NCI-H748 (cell line): ENCODE results near the gene ERGIC1.
A peak's percentile ranks its signal among the peaks of the same experiment; 100 is the strongest.
"Not testable (repeated sequence)": the region's sequence is repeated elsewhere in the genome, so short reads cannot be mapped to it uniquely, and the experiment has no call there.

Experiments used
- DNase-seq: peaks from one replicate; lab custom pipeline; 2025; ENCODE audit not compliant: unreplicated experiment; lab: John Stamatoyannopoulos, UW

ERGIC1 gene, protein sequence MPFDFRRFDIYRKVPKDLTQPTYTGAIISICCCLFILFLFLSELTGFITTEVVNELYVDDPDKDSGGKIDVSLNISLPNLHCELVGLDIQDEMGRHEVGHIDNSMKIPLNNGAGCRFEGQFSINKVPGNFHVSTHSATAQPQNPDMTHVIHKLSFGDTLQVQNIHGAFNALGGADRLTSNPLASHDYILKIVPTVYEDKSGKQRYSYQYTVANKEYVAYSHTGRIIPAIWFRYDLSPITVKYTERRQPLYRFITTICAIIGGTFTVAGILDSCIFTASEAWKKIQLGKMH

DNA sequence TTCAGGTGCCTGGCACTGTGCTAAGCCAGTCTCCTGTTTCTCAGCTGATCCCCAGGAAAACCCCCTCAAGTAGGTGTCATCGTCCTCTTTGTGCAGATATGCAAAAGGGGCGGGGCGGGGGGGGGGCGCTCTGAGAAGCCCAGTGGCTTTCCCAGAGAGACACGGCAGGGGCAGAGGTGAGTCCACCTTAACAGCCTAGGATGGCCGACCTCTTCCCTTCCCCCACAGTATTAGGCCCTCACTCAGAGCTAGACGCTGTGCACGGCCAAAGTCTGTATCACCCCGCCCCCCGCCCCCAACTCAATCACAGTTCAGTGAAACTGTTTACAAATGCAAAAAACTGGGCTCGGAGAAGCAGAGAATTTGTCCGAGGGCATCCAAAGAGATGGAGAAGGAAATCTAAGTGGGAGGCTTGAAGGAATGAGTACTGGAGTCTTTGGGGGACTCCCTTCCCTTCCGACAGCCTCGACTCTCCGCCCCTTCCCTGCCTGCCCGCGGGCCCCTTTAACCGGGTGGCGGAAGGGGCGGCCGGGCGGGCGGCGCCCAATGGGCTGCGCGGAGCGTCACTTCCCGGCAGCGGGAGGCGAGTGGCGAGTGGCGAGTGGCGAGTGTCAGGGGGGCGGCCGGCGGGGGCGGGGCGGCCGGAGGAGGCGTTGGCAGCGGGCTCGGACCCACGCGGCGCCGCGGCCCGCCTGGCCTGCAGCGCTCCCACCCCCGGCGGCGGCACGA lies at the start of gene ERGIC1:
ERGIC1 (plus strand) TSS at position 566 of the 729 bp plus-strand sequence; CDS start at position 729, 163 bp downstream.
- DNase-seq: peak; percentile 88

DNA sequence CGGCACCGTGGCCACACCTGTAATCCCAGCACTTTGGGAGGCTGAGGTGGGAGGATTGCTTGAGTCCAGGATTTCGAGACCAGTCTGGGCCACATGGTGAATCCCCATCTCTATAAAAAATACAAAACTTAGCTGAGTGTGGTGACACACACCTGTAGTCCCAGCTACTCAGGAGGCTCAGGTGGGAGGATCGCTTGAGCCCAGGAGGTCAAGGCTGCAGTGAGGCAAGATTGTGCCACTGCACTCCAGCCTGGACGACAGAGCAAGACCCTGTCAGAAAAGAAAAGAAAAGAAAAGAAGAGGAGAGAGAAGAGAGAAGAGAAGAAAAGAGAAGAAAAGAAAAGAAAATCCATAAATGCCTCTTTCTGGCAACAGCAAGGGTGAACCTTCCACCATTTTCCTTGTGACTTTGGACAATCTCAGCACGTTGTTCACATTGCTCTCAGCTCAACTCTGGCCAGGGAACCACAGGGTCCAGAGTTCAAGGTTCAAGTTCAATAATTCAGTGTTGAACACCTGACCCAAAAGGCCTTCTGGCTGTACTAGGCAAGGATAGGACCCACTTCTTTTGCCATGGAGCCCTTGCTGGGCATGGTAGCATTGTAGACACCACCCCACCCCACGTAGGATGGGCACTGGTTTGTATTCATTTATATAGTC lies 48.5 kb upstream of the ERGIC1 start:
- DNase-seq: no peak

DNA sequence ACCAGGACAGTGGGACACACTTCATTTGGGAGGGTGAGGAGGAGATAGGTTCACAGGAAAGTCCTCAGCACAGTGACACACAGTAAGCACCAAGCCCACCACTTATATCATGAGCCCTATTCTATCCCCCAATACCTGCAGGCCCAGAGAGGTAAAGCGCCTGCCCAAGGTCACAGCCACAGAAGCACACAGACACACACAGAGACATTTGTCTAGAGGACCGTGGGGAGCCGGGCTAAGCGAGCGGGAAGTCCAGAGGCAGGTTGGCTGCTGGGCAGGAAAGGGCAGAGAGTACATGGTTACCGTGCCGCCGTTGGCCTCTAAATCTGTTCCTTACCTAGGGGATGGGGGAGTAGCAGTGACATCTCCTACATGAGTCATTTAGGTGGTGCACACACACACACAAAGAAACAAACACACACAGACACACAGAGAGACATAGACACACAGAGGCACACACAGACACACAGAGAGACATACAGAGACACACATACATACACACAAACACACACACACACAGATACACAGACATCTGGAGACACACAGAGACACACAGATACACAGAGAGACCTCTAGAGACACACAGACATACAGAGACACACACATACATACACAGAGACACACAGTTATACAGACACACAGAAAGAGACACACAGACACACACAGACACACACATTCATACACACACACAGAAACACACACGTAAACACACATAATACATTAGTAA lies 47.2 kb upstream of the ERGIC1 start:
- no peak for DNase-seq

DNA sequence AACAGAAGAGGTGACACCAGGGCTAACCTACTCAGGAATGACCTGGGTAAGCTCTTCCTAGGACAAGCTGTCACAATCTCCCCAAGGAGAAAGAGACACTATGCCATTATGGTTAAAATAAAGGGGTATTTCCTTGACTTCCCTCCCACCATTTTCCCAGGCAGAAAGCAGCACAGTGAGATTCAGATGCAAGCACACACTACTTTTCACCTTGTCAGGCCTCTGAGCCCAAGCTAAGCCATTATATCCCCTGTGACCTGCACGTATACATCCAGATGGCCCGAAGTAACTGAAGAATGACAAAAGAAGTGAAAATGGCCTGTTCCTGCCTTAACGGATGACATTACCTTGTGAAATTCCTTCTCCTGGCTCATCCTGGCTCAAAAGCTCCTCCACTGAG lies 46.5 kb upstream of the ERGIC1 start:
- not testable (repeated sequence) for DNase-seq

DNA sequence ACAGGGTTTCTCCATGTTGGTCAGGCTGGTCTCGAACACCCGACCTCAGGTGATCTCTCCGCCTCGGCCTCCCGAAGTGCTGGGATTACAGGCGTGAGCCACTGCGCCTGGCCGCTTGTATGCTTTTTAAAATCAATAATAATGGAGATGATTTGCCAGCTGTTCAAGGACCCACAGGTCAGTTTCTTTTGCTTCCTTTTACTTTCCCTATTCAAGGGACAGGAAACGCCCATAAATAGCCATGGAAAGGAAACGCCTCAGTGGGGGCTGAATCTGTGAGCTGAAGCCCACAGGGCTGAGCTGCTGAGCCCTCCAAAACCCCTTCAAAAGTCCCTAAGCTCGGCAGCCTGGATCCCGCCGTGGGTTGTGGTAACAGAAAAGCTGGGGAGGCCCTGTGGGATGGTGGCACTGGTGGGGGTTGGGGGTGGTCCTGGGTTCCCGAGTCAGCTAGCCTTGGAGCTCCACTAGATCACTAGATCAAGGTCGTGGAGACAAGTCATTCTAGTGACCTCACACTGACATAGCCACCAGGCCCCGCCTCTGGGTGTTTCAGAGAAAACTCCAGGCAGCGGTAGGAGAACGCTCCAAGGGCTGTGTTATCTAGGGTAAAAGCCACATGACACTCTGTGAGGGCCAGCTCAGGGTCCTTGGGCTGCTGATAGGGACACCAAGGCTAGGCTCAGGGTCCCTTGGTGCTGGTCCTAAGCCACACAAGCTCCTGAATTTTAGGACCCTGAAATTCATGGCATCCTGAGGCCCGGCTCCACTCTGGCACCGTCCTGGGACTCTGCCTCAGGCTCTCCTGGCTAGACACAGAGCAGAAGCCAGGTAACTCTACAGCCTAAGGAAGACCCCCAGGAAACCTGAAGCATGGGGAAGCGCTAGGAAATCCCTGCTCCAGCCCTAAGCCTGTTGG lies 45.0 kb upstream of the ERGIC1 start:
- no peak for DNase-seq

DNA sequence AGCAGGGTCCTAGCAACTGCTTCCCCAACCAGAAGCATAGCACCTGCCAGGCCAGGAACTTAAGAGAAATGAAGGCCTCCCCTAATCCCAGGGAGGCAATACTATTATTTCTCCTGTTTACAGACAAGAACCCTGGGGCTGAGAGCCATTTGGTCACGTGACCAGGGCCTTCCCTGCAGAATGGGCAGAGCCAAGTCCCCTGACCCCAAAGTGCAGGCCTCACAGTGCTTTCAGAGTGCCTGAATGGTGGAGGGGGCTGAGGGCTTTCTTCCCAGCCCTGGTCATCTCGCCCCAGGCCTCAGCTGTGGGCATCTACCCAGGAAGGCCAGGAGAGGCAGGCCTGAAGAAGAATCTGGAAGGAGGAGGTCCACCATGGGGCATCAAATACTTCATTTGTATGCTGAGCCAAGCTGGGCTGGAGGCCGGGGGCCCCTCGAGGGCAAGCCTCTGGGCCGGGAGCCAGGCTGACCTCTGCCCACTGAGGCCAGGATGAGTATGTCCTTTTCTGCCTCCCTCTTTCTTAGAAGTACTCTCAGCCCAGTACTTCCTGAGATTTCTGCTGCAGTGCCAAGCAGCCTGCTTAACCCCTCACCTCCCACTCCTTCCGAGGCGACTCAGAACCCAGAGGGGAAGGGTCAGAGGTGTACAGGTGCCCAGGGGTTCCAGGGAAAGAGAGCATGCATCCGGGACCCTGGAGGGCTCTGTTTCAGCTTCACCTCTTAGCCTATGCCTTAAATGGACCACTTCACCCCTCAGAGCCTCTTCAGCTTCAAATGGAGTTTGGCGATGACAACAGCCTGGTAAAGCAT lies 44.2 kb upstream of the ERGIC1 start:
- DNase-seq: no peak

DNA sequence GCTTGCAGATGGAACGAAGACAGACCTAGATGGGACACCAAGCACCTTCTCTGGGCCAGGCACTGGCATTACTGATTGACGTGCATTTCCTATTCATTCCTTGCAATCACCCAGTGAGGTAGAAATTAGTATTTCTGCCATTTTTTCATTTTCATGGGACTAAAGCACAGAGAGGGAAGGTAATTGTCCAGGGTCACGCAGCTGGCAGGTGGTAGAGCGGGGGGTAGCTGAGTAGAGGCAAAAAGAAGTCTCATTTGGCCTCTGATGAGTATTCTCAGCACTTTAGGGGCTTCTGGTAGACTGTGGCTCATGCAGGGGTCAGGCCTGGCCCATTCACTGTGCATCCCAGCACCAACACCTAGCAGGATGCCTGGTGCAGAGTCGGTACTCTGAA lies 43.6 kb upstream of the ERGIC1 start:
- no peak for DNase-seq

DNA sequence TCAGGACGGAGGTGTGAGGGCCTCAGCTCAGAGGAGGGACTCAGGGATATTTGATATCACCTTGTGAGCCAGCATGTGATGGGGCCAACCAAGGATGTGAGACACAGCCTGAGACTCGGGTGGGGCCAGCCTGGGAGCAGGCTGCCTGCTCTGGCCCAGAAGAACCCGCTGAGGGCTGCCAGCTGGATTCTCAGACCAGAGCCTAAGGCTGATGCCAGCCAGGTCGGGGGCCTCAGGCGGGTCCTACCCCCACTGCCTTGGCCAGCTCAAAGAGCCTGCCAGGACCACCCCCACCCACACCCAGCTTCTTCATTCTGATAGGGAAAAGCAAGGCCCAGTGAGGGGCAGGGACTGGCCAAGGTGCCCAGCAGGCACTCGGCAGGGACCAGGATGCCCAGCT lies 42.8 kb upstream of the ERGIC1 start:
- DNase-seq: no peak

DNA sequence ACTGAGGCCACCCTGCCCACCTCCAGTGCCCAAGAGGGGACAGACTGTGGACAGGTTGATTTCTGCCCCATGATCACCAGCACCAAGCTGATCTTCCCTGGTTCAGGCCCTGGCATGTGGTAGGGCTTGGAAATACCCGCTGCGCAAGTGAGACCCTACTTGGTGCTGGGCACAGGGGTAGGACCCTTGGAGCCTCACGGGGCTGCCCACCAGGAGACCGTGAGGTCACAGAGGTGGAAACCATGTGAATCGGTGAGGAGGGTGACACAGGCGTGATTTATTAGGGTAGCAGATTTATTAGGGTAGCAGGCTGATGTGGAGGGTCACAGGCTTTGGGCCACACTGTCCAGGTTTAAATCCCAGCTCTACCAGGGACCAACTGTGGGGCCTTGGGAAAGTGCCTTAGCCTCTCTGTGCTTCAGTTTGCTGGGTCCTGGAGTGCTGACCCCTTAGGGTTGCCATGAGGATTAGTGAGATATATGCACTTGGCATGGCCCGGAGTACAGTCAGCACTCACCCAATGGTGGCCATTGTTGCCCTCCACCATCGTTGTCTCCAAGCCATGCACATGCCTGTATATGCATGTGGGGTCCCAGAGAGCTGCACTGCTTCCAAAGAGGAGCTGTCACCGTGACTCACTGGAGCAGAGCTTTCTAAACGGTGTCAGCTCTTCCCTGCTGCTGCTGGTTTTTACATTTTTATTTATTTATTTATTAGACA lies 42.2 kb upstream of the ERGIC1 start:
- no peak for DNase-seq

DNA sequence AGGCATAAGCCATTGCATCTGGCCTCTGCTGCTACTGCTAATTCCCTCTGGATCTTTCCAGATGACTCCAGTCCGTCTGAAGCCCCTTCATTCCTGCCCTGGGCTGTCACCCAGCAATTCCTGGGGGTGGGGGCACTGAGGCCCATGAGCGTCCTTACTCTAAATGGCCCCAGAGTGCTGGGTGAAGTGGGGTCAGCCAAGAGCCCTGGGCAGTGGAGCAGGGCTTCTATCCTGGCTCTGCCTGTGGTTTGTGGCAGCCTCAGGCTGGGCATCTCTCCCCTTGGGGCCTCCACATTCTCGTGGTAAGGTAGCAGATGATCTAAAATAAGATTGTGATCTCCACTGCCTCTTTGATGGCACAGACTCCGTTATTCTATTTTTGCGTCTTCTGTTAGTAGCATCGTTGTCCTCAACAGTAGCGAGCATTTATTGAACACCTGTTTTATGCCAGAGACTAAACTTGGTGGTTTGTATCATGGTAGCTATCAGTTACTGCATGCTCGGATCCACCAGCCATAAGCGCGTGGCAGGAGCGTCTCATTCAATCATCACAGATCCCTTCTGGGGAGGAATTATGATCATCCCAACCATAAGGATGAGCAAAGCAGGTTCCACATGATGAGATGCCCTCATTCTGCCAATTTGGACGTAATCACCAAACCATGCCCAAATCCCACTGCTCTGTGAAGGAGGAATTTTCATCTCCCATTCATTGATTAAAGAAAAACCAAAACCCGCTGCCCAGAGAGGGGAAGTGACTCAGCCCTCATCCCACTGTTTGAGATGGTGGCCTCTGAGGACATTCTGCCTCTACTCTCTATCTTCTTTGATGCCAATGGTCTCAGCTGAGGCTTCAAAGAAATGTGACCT lies 41.1 kb upstream of the ERGIC1 start:
- no peak for DNase-seq

DNA sequence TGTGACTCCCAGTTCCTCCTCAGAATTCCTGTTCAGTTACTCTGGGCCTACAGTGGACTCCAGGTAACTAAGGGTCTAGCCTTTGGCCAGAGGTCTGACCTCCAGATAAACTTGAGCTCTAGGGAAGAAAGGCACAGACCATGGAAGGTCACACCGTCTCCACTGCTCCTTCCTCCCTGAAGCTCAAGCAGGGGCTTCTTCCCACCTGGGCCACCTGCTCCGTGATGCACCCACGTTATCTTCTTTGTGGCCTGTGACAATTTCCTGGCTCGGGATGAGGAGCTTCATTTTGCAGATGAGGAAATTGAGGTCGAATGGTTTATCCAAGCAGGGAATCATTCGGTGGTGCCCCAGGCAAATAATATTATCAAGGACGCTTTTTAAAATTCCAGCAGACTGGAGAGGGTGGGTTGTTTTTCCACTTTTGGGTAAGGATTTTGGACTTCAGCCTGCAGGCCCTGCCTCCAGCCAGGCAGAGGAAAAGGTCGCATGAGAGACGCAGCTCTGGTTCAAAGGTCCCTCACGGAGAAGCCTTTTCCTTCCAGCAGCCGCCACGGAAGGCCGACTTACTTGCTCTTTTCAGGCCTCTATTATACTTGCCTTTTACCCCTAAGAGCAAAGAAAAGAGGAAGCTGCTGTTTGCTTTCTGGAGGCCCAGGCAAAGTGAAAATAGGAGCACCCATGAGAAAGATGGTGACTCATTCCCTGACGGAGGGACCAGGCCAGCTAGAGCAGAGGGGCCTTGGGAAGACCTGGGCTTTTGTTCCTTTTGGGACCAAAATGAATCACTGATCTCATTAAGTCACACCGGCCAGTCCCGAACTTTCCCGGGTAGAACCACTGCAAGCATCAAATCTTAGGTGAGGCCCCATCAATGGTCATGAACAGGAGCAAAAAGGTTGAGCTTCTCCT lies 40.2 kb upstream of the ERGIC1 start:
- no peak for DNase-seq

DNA sequence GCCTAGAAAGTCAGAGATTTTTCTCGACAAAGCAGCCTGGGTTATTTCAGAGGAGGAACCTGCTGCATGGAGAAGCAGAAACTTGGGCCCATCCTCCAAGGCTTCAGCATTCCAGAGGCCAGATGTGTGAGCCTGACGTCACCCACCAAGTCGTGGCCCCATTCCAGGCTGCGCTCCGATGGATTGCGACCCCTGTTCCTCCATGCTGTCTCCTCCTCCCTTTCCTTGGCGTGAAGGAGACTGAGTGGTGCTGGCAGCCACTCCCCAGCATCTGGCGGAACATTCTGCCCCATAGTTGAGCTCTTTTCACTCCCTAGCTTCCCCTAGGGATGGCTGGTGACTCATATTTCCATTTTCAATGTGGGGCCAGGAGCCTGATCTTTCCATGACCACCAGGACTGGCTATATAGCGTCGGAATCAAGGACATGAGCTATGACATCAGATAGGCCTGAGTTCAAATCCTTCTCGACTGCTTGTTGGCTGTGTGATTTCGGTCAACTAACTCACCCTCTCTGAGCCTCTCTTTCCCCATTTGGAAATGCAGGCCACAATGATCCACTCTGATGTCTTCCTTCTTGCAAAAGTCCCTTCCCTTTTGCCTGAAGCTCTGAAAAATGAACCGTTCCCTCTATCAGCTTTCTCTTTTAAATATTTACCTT lies 38.6 kb upstream of the ERGIC1 start:
- no peak for DNase-seq

DNA sequence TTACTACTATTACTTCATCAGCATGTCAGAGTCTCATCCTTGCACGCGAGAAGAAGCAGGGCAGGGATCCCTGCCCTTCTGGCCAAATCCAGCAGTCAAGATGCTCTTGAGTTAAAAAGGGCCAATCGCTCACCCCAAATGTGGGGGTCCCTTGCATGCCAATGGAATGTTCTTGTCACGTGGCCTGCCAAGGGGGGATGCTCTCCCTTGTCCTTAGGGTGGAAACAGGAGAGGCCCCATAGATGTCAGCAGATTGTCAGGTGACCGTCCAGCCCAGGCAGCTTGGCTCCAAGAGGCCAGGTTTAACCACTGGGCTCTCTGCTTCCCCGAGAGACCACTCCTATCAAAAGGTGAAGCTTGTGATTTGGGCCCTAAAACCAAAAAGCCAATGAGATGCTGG lies 37.7 kb upstream of the ERGIC1 start:
- no peak for DNase-seq

DNA sequence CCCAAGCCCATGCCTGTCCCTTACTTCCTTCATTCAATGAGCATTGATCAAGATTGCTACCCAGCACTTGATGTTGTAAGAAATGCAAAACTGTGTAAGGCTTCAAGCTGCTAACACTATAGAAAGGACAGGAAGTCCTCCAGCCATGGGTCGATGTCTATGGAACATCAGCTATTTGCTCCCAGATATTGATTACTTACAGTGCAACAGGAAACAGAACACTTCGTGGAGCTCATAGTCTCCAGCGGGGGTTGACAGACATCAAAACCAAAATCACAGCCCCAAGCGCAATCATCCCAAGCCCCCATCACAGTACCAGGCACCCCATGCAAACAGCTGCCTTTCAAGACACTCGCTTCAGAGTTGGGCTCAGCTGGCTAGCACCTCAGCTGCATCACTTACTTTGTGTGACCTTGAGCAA lies 36.3 kb upstream of the ERGIC1 start:
- no peak for DNase-seq

DNA sequence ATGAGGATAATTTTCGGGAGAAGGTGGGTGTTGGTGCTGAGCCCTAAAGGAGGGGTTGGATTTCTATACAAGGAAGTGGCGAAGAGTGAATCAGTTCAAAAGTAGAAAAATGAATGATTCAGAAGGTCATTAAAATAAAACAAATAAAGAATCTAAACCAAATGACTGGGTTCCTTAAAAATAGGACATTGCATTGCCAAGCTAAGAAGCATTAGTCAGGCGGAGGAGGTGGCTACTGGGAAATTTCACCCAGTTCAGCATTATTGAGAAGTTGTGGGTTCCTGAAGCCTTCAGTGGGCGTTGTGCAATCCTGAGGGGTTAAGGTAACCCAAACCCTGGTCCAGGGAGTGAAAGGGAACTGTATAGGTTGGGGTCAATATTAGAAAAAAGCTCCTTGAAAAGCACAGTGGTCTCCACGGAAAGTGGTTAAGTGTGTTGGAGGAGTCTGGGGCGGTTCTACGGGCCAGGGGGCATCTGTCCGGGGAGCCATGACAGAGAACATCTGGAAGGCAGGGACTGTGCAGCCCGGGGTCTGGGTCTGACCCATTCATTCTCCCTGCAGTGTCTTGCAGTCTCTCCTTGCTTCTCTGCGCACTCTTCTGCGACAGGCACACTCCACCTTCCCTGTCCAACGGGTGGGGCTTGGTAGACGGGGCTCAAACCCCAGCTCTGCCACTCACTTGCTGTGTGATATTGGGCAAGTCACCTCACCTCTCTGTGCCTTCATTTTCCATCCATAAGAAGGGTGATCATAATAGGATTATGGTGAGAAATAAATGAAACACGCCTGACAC lies 35.4 kb upstream of the ERGIC1 start:
- DNase-seq: no peak

DNA sequence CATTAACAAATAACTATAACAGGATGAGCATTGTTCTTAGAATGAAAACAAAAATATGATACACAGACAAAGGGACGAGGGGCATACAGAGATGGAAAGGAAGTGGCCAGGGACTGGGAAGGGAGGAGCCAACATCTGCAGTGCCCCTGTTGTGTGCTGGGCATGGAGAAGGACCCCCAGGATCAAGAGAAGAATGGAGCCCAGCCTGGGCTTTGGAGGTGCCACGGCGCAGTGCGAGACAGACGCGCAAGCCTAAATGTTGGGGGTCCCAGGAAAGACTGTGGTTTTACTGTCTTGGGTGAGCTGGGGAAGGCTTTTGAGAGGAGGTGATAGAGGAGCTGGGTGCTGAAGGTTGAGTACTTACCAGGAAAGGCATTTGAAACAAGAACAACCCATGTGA lies 34.6 kb upstream of the ERGIC1 start:
- DNase-seq: no peak
